Keratinocyte (primary cell): ENCODE results near the gene ZBP1. TPM values are rescaled to one million over a fixed set of nuclear protein-coding genes. Genes with fewer than 3 reads are reported as not detected.

Experiments
- DNase-seq: peaks from one replicate; pipeline ENCODE4 v3.0.0-alpha.2; 2011; ENCODE audit warnings: low read depth, missing footprints, low spot score
- FAIRE-seq: peaks from 2 replicates; lab custom pipeline; 2011; peaks lifted over from hg19 to GRCh38; lab: Jason Lieb, UNC
- H2AFZ ChIP-seq: 2 replicates; pipeline ENCODE4 v1.6.0; 2012; ENCODE audit warnings: low read length, control low read depth, inconsistent platforms; ENCODE audit not compliant: control insufficient read depth
- H3K27ac ChIP-seq: 2 replicates; pipeline ENCODE4 v1.5.1; 2011; ENCODE audit warnings: low read length; ENCODE audit not compliant: control insufficient read depth, insufficient read depth
- H3K27me3 ChIP-seq: 3 replicates; pipeline ENCODE4 v1.6.0; 2011; ENCODE audit warnings: low read length; ENCODE audit not compliant: control insufficient read depth, insufficient read depth; ENCODE audit errors: extremely low read depth
- H3K36me3 ChIP-seq, 2 experiments: 2 replicates in 1 of 2; 3 replicates in 1 of 2; pipeline ENCODE4 v1.5.1; 2011; ENCODE audit warnings: low read length in 2 of 2, mild to moderate bottlenecking in 1 of 2; ENCODE audit not compliant: control insufficient read depth in 2 of 2, insufficient read depth in 2 of 2; ENCODE audit errors: extremely low read depth in 1 of 2
- H3K4me1 ChIP-seq: 3 replicates; pipeline ENCODE4 v1.5.1; 2011; ENCODE audit warnings: low read length; ENCODE audit not compliant: control insufficient read depth, insufficient read depth; ENCODE audit errors: extremely low read depth
- H3K4me2 ChIP-seq: 3 replicates; pipeline ENCODE4 v1.6.0; 2011; ENCODE audit warnings: low read depth, low read length; ENCODE audit not compliant: control insufficient read depth, insufficient read depth; ENCODE audit errors: extremely low read depth
- H3K4me3 ChIP-seq, 3 experiments: fragments of 200-600 bp in 1 of 3; sonication (generic) in 1 of 3; 2 replicates in 2 of 3; 3 replicates in 1 of 3; pipeline ENCODE4 v1.5.1; 2011 to 2016; ENCODE audit warnings: low read length in 3 of 3, mild to moderate bottlenecking in 3 of 3, control low read depth in 2 of 3, inconsistent platforms in 1 of 3, low read depth in 1 of 3, mixed read lengths in 1 of 3, mixed run types in 1 of 3, moderate library complexity in 1 of 3; ENCODE audit not compliant: control insufficient read depth in 2 of 3, insufficient read depth in 2 of 3; ENCODE audit errors: extremely low read depth in 1 of 3
- H3K79me2 ChIP-seq: 2 replicates; pipeline ENCODE4 v1.6.0; 2012; ENCODE audit warnings: low read length; ENCODE audit not compliant: control insufficient read depth, insufficient read depth
- H3K9ac ChIP-seq: 3 replicates; pipeline ENCODE4 v1.6.0; 2011; ENCODE audit warnings: low read length; ENCODE audit not compliant: control insufficient read depth, insufficient read depth; ENCODE audit errors: extremely low read depth
- H3K9me1 ChIP-seq: 3 replicates; pipeline ENCODE4 v1.6.0; 2011; ENCODE audit warnings: low read length; ENCODE audit not compliant: control insufficient read depth, insufficient read depth; ENCODE audit errors: extremely low read depth
- H3K9me3 ChIP-seq: 2 replicates; pipeline ENCODE4 v1.5.1; 2012; ENCODE audit warnings: low read depth, low read length; ENCODE audit not compliant: control insufficient read depth
- H4K20me1 ChIP-seq: 3 replicates; pipeline ENCODE4 v1.6.0; 2011; ENCODE audit warnings: low read length; ENCODE audit not compliant: control insufficient read depth, insufficient read depth; ENCODE audit errors: extremely low read depth
- EZH2 ChIP-seq: IDR thresholded peaks from one replicate; pipeline ENCODE4 v1.6.1; 2012; ENCODE audit warnings: inconsistent platforms, mild to moderate bottlenecking, low read length, moderate library complexity
- dilution Hi-C: fragments of 300-500 bp; cut with MboI; formaldehyde crosslinking; loops from one replicate; pipeline ENCODE4 v1.7.0; 2020; ENCODE audit warnings: low sequenced_read_pairs; ENCODE audit not compliant: extremely low pct_ligation_motif_present
- polyA plus RNA-seq, 5 experiments: library from polyadenylated mRNA; depleted of rRNA in 3 of 5; stranded (reverse) in 3 of 5; stranded (forward) in 1 of 5; unstranded in 1 of 5; fragments of >200 nt; gene quantifications; 1 replicate in 1 of 5; 2 replicates in 3 of 5; 3 replicates in 1 of 5; pipeline versions ENCODE4 v1.2.1 to v1.2.3, GENCODE V29; 2011 to 2012; ENCODE audit warnings: missing spikeins in 2 of 5, low read depth in 1 of 5, low replicate concordance in 1 of 5
- TF ChIP-seq, protein P1 (sequence below), 3 experiments: IDR thresholded peaks in 1 of 3; conservative IDR thresholded peaks in 1 of 3; optimal IDR thresholded peaks in 1 of 3; 2 replicates in 2 of 3; 3 replicates in 1 of 3; pipeline versions ENCODE3 to v1.5.1; 2011; ENCODE audit warnings: low read length in 3 of 3, mild to moderate bottlenecking in 3 of 3, moderate library complexity in 2 of 3, control low read depth in 1 of 3, inconsistent platforms in 1 of 3; ENCODE audit not compliant: insufficient read depth in 2 of 3; ENCODE audit errors: extremely low read depth in 1 of 3

The ZBP1 gene
- polyA plus RNA-seq, 1 donor (not counting 4 experiments of a cell fraction or from before 2014, with no cell fraction given), result 0.08 TPM

DNA sequence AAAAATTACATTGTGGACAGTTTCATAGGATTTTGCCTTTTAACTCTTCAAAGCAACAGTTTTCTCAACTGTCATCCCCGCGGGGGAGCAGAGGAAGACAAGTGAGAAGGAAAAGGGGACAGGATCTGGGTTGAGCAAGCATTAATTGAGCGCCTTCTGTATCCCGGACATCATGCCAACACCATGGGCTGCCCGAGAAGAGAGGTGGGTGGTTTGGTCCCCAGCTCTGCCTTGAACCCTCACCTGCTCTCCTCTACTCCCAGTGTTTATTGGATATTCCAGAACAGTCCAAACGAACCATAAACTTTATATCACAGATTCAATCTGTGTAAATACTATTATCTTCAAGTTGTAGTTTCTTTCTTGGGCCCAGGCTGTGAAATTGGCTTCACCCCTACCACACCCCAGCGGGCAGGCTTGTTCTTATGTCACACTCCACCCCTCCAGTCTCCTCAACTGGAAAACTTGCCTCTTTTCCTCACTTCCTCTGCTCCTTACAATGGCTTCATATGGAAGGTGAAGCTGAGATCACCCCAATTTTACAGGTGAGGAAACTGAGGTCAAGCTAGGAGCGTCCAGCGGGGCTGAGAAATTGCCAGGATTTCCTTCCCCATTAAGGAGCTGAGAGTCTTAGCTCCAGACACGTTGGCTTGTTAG lies 53.3 kb downstream of the ZBP1 start:
- no peak for TF ChIP-seq EZH2
- TF ChIP-seq, protein P1, sequence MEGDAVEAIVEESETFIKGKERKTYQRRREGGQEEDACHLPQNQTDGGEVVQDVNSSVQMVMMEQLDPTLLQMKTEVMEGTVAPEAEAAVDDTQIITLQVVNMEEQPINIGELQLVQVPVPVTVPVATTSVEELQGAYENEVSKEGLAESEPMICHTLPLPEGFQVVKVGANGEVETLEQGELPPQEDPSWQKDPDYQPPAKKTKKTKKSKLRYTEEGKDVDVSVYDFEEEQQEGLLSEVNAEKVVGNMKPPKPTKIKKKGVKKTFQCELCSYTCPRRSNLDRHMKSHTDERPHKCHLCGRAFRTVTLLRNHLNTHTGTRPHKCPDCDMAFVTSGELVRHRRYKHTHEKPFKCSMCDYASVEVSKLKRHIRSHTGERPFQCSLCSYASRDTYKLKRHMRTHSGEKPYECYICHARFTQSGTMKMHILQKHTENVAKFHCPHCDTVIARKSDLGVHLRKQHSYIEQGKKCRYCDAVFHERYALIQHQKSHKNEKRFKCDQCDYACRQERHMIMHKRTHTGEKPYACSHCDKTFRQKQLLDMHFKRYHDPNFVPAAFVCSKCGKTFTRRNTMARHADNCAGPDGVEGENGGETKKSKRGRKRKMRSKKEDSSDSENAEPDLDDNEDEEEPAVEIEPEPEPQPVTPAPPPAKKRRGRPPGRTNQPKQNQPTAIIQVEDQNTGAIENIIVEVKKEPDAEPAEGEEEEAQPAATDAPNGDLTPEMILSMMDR (optimal IDR thresholded peaks at IDR 0.05 in 1 of 3, IDR thresholded peaks at IDR 0.05 in 1 of 3, conservative IDR thresholded peaks at IDR 0.05 in 1 of 3; ENCODE audit: extremely low read depth in 1 of 3, insufficient read depth in 2 of 3, low read length in 3 of 3), result no peak
- Histone ChIP-seq H3K9me3 (no peaks in the 10 kb centered on the region), H2AFZ (no peak overlapping the region), H3K4me2 (no peak overlapping the region), H3K79me2 (no peaks in the 10 kb centered on the region), H3K9me1 (no peaks in the 10 kb centered on the region), H3K27me3 (peaks cover 42% of the 10 kb centered on the region), H3K9ac (no peak overlapping the region), H3K4me3 (no peak overlapping the region), H3K27ac (no peak overlapping the region), H3K36me3 (no peaks in the 10 kb centered on the region), H4K20me1 (no peaks in the 10 kb centered on the region), H3K4me1 (no peaks in the 10 kb centered on the region)
- FAIRE-seq (no peak), DNase-seq (no peak)
- dilution Hi-C loops, result no loop called here

DNA sequence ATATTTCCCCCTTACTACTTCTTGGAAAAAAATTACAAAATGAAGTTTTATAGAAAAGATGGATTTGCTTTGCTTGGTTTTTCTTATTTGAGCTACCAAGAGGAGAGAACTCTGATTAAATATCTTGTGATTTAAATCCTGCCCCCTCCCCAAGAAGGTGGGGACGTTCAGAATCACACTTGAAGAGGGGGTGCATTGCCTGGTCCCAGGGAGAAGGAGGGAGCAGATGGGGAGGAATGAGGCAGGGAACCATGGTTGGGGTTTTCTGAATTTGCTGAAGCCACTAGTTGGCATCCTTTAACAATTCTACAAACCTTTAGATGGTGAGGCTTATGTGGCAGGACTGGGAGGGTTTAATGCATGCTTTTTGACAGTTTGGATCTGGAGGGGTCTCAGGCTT lies 53.8 kb downstream of the ZBP1 start:
- dilution Hi-C loops, result no loop called here
- no peak for FAIRE-seq
- H3K36me3 ChIP-seq, result no peaks in the 10 kb centered on the region
- H3K4me2 ChIP-seq, result no peak overlapping the region
- H3K27ac ChIP-seq, result no peak overlapping the region
- no peaks in the 10 kb centered on the region for H3K4me1 ChIP-seq
- TF ChIP-seq EZH2, result no peak
- TF ChIP-seq, protein P1 (optimal IDR thresholded peaks at IDR 0.05 in 1 of 3, IDR thresholded peaks at IDR 0.05 in 1 of 3, conservative IDR thresholded peaks at IDR 0.05 in 1 of 3; ENCODE audit: extremely low read depth in 1 of 3, insufficient read depth in 2 of 3, low read length in 3 of 3), result no peak
- no peaks in the 10 kb centered on the region for H3K79me2 ChIP-seq
- no peak for DNase-seq
- H3K4me3 ChIP-seq, result no peak overlapping the region
- H3K27me3 ChIP-seq, result peaks cover 42% of the 10 kb centered on the region
- H3K9me3 ChIP-seq, result no peaks in the 10 kb centered on the region
- no peak overlapping the region for H2AFZ ChIP-seq
- no peaks in the 10 kb centered on the region for H3K9me1 ChIP-seq
- no peak overlapping the region for H3K9ac ChIP-seq
- no peaks in the 10 kb centered on the region for H4K20me1 ChIP-seq
